H9 (cell line): ENCODE results near the gene PDE4B. TPM values are rescaled to one million over a fixed set of nuclear protein-coding genes. Genes with fewer than 3 reads are reported as not detected.

Experiments
- DNase-seq: peaks from one replicate; pipeline ENCODE4 v3.0.0-alpha.2; 2017
- H2AFZ ChIP-seq: one replicate; pipeline ENCODE4 v1.6.1; 2013; ENCODE audit warnings: mild to moderate bottlenecking, low read length, control low read depth, moderate library complexity
- H2AK5ac ChIP-seq: 2 replicates; pipeline ENCODE4 v1.6.1; 2013; ENCODE audit warnings: low read length, control low read depth, mixed read lengths; ENCODE audit not compliant: insufficient read length
- H2BK120ac ChIP-seq: one replicate; pipeline ENCODE4 v1.6.1; 2013; ENCODE audit warnings: low read depth, mild to moderate bottlenecking, low read length, control low read depth, inconsistent platforms; ENCODE audit not compliant: poor library complexity, severe bottlenecking
- H2BK12ac ChIP-seq: 2 replicates; pipeline ENCODE4 v1.6.1; 2013; ENCODE audit warnings: low read length, control low read depth, mixed read lengths, low read depth; ENCODE audit not compliant: insufficient read length
- H2BK15ac ChIP-seq: 2 replicates; pipeline ENCODE4 v1.6.1; 2013; ENCODE audit warnings: low read depth, low read length, control low read depth
- H2BK20ac ChIP-seq: one replicate; pipeline ENCODE4 v1.6.1; 2013; ENCODE audit warnings: low read depth, mild to moderate bottlenecking, low read length, control low read depth, inconsistent platforms; ENCODE audit not compliant: poor library complexity, severe bottlenecking
- H2BK5ac ChIP-seq: 2 replicates; pipeline ENCODE4 v1.6.1; 2013; ENCODE audit warnings: low read length, control low read depth, mixed read lengths; ENCODE audit not compliant: insufficient read length
- H3K14ac ChIP-seq: 2 replicates; pipeline ENCODE4 v1.6.1; 2013; ENCODE audit warnings: low read length, control low read depth; ENCODE audit not compliant: insufficient read depth
- H3K18ac ChIP-seq: 2 replicates; pipeline ENCODE4 v1.6.1; 2013; ENCODE audit warnings: low read depth, mild to moderate bottlenecking, mixed read lengths, low read length, control low read depth; ENCODE audit not compliant: insufficient read length
- H3K23ac ChIP-seq: 2 replicates; pipeline ENCODE4 v1.6.1; 2013; ENCODE audit warnings: low read length, control low read depth, mixed read lengths, low read depth; ENCODE audit not compliant: insufficient read length
- H3K23me2 ChIP-seq: 2 replicates; pipeline ENCODE4 v1.6.1; 2013; ENCODE audit warnings: low read depth, mild to moderate bottlenecking, mixed read lengths, low read length, control low read depth; ENCODE audit not compliant: insufficient read length, poor library complexity, severe bottlenecking
- H3K27ac ChIP-seq: 2 replicates; pipeline ENCODE4 v1.5.1; 2013; ENCODE audit warnings: low read length, control low read depth, mixed read lengths, low read depth; ENCODE audit not compliant: insufficient read length
- H3K27me3 ChIP-seq: 2 replicates; pipeline ENCODE4 v1.6.1; 2013; ENCODE audit warnings: low read length, control low read depth, inconsistent platforms; ENCODE audit not compliant: insufficient read depth
- H3K4ac ChIP-seq: 2 replicates; pipeline ENCODE4 v1.6.1; 2013; ENCODE audit warnings: low read depth, mild to moderate bottlenecking, control low read depth, inconsistent platforms, low read length, moderate library complexity
- H3K4me1 ChIP-seq: 2 replicates; pipeline ENCODE4 v1.6.1; 2013; ENCODE audit warnings: low read length, control low read depth, inconsistent platforms; ENCODE audit not compliant: insufficient read depth
- H3K4me2 ChIP-seq: 2 replicates; pipeline ENCODE4 v1.6.1; 2013; ENCODE audit warnings: low read length, control low read depth, mixed read lengths; ENCODE audit not compliant: insufficient read length, insufficient read depth
- H3K56ac ChIP-seq: 2 replicates; pipeline ENCODE4 v1.6.1; 2013; ENCODE audit warnings: low read depth, mild to moderate bottlenecking, mixed read lengths, low read length, control low read depth; ENCODE audit not compliant: insufficient read length
- H3K79me1 ChIP-seq: 2 replicates; pipeline ENCODE4 v1.6.1; 2013; ENCODE audit warnings: low read depth, mild to moderate bottlenecking, moderate library complexity, low read length, control low read depth, inconsistent platforms; ENCODE audit not compliant: insufficient read depth, poor library complexity, severe bottlenecking
- H3K79me2 ChIP-seq: 2 replicates; pipeline ENCODE4 v1.6.1; 2013; ENCODE audit warnings: low read length, control low read depth, inconsistent platforms; ENCODE audit not compliant: insufficient read depth
- H3K9ac ChIP-seq: 2 replicates; pipeline ENCODE4 v1.6.1; 2013; ENCODE audit warnings: low read length, control low read depth, mixed read lengths; ENCODE audit not compliant: insufficient read length; ENCODE audit errors: extremely low read depth
- H3K9me3 ChIP-seq: one replicate; pipeline ENCODE4 v1.6.1; 2013; ENCODE audit warnings: low read depth, low read length, inconsistent platforms; ENCODE audit not compliant: control insufficient read depth
- H3T11ph ChIP-seq: one replicate; pipeline ENCODE4 v1.6.1; 2013; ENCODE audit warnings: mild to moderate bottlenecking, low read length, control low read depth, inconsistent platforms
- H4K20me1 ChIP-seq: one replicate; pipeline ENCODE4 v1.6.1; 2013; ENCODE audit not compliant: control insufficient read depth, insufficient read length, insufficient read depth
- H4K5ac ChIP-seq: 2 replicates; pipeline ENCODE4 v1.6.1; 2013; ENCODE audit warnings: low read depth, mild to moderate bottlenecking, mixed read lengths, low read length, control low read depth; ENCODE audit not compliant: insufficient read length
- H4K8ac ChIP-seq: replicated peaks from 2 replicates; pipeline ENCODE4 v1.6.1; 2013; ENCODE audit warnings: low read length, control low read depth, mixed read lengths, low read depth; ENCODE audit not compliant: insufficient read length
- H4K91ac ChIP-seq: 2 replicates; pipeline ENCODE4 v1.6.1; 2013; ENCODE audit warnings: low read depth, mild to moderate bottlenecking, moderate library complexity, mixed read lengths, low read length, control low read depth; ENCODE audit not compliant: insufficient read length
- H3K27ac Mint-ChIP-seq, 3 experiments: 2 replicates in 2 of 3; 3 replicates in 1 of 3; pipeline ENCODE4 v1.8.0; 2020 to 2021; ENCODE audit warnings: mixed read lengths in 3 of 3, mild to moderate bottlenecking in 1 of 3, moderate library complexity in 1 of 3
- H3K27me3 Mint-ChIP-seq: 2 replicates; pipeline ENCODE4 v1.8.0; 2021; ENCODE audit warnings: low read depth, mild to moderate bottlenecking, moderate library complexity, mixed read lengths
- H3K36me3 Mint-ChIP-seq, 3 experiments: 2 replicates in 2 of 3; 3 replicates in 1 of 3; pipeline ENCODE4 v1.8.0; 2020 to 2021; ENCODE audit warnings: low read depth in 3 of 3, mixed read lengths in 3 of 3; ENCODE audit not compliant: insufficient read depth in 1 of 3
- H3K4me1 Mint-ChIP-seq, 2 experiments: 2 replicates each; pipeline ENCODE4 v1.8.0; 2020; ENCODE audit warnings: mixed read lengths in 2 of 2
- H3K4me3 Mint-ChIP-seq, 2 experiments: 2 replicates in 1 of 2; 3 replicates in 1 of 2; pipeline ENCODE4 v1.8.0; 2020 to 2021; ENCODE audit warnings: mild to moderate bottlenecking in 2 of 2, mixed read lengths in 2 of 2, moderate library complexity in 1 of 2
- H3K9me3 Mint-ChIP-seq, 2 experiments: 2 replicates in 1 of 2; 3 replicates in 1 of 2; pipeline ENCODE4 v1.8.0; 2020; ENCODE audit warnings: mild to moderate bottlenecking in 2 of 2, mixed read lengths in 2 of 2, moderate library complexity in 1 of 2
- WGBS: extraction: QIAGEN DNeasy Blood & Tissue Kit; methylation state at CpG from one replicate; pipeline ENCODE4 v1.1.7; 2013; ENCODE audit warnings: missing lambda C conversion rate, low lambda C conversion rate, mixed read lengths; ENCODE audit not compliant: insufficient read length; ENCODE audit errors: extremely low coverage; 5-methylcytosine and 5-hydroxymethylcytosine counted together
- total RNA-seq: library from RNA; stranded (reverse); gene quantifications from 2 replicates; pipeline ENCODE4 v1.2.1, GENCODE V29; 2021
- TF ChIP-seq, protein P1 (sequence below): fragments of 200-600 bp; sonication (generic); conservative IDR thresholded peaks from 3 replicates; pipeline ENCODE4 v1.8.0; 2021; ENCODE audit warnings: antibody characterized with exemption, mild to moderate bottlenecking

PDE4B gene
- total RNA-seq, 1 experiment from 2014 or later, result 19.8 TPM

DNA sequence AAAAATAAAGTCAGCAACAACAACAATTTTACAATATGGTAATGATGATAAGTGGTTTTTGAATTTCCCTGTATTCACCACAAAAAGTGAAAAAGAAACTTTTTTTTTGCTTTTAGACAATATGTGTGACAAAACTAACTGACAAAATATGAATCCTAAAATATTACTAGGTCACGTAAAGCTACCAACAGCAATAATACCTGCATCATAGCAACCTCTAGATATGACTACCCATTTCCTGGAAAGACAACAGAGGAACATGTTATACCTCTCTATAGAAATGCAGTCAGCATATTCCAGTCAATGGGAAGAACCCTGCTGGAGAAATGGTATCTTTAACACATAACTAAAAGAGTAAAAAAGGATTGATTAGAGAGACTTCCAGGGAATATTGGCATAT is 73.7 kb downstream of the PDE4B start:
- H3K9me3 Mint-ChIP-seq, result no peaks in the 10 kb centered on the region; a peak in 1 of 5 replicates
- H3K27ac Mint-ChIP-seq, result no peak overlapping the region
- no peak overlapping the region for H4K91ac ChIP-seq
- no peak overlapping the region for H4K5ac ChIP-seq
- no peak overlapping the region for H3K18ac ChIP-seq
- H3K27me3 Mint-ChIP-seq, result peaks cover 10% of the 10 kb centered on the region
- H3K14ac ChIP-seq, result no peak overlapping the region
- H3K4me3 Mint-ChIP-seq, result no peak overlapping the region
- no peaks in the 10 kb centered on the region for H3K4me1 ChIP-seq
- no peak overlapping the region for H2AFZ ChIP-seq
- H2BK20ac ChIP-seq, result no peak overlapping the region
- WGBS, result no CpG with 5 or more reads among the region's 1 CpG
- no peak overlapping the region for H3K23ac ChIP-seq
- H3K9ac ChIP-seq, result no peak overlapping the region
- no peak overlapping the region for H2BK120ac ChIP-seq
- H2BK15ac ChIP-seq, result no peak overlapping the region
- no peaks in the 10 kb centered on the region for H3K79me1 ChIP-seq
- H3K4me2 ChIP-seq, result no peak overlapping the region
- no peaks in the 10 kb centered on the region for H3K23me2 ChIP-seq
- no peaks in the 10 kb centered on the region for H3K27me3 ChIP-seq
- no peak overlapping the region for H3K27ac ChIP-seq
- H3K9me3 ChIP-seq, result no peaks in the 10 kb centered on the region
- no peak overlapping the region for H2BK12ac ChIP-seq
- H3K56ac ChIP-seq, result no peak overlapping the region
- TF ChIP-seq, protein P1, sequence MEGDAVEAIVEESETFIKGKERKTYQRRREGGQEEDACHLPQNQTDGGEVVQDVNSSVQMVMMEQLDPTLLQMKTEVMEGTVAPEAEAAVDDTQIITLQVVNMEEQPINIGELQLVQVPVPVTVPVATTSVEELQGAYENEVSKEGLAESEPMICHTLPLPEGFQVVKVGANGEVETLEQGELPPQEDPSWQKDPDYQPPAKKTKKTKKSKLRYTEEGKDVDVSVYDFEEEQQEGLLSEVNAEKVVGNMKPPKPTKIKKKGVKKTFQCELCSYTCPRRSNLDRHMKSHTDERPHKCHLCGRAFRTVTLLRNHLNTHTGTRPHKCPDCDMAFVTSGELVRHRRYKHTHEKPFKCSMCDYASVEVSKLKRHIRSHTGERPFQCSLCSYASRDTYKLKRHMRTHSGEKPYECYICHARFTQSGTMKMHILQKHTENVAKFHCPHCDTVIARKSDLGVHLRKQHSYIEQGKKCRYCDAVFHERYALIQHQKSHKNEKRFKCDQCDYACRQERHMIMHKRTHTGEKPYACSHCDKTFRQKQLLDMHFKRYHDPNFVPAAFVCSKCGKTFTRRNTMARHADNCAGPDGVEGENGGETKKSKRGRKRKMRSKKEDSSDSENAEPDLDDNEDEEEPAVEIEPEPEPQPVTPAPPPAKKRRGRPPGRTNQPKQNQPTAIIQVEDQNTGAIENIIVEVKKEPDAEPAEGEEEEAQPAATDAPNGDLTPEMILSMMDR, result no peak
- no peak overlapping the region for H2AK5ac ChIP-seq
- no peaks in the 10 kb centered on the region for H3K4me1 Mint-ChIP-seq
- no peak overlapping the region for H4K8ac ChIP-seq
- no peaks in the 10 kb centered on the region for H4K20me1 ChIP-seq
- H3K36me3 Mint-ChIP-seq, result no peaks in the 10 kb centered on the region
- no peak for DNase-seq
- no peaks in the 10 kb centered on the region for H3K79me2 ChIP-seq
- H3T11ph ChIP-seq, result no peak overlapping the region
- no peak overlapping the region for H2BK5ac ChIP-seq
- no peak overlapping the region for H3K4ac ChIP-seq
